Choroid plexus epithelial cell (primary cell): ENCODE measurements around the gene XPO6.

ENCODE experiments used
- DNase-seq: peaks from one replicate; pipeline ENCODE4 v3.0.0-alpha.2; 2010; ENCODE audit warnings: low read depth
- H3K4me3 ChIP-seq: 2 replicates; pipeline ENCODE4 v1.5.1; 2011; ENCODE audit warnings: low read depth, mild to moderate bottlenecking, control low read depth, low read length, moderate library complexity
- TF ChIP-seq, protein P1 (sequence below): conservative IDR thresholded peaks from 2 replicates; pipeline ENCODE4 v1.5.1; 2011; ENCODE audit warnings: low read depth, mild to moderate bottlenecking, control low read depth, inconsistent platforms, low read length, moderate library complexity

The XPO6 gene

DNA sequence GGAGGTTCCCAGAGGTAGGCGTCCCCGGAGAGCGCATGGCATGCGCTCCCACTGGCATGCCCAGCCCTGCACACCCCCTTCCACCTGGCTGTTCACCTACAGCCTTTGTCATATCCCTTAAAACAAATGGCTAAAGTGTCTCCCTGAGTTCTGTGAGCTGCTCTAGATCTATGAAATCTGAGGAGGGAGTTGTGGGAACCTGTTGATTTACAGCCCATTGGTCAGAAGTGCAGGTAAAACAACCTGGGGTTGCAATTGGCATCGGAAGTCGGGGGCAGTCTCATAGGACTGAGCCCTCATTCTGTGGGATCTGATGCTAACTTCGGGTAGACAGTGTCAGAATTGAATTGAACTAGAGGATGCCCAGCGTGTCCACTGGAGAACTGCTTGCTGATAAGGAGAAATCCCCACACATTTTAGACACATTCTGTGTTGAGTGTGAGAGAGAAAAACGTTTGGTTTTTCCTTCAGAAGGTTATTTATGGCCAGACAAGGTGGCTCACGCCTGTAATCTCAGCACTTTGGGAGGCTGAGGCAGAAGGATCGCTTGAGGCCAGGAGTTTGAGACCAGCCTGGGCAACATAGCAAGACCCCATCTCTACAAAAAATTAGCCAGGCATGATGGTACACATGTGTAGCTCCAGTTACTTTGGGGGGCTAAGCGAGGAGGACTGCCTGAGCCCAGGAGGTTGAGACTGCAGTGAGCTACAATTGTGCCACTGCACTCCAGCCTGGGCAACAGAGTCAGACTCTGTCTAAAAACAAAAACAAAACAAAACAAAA lies 126.2 kb downstream of the XPO6 start:
- DNase-seq, result no peak
- no peak overlapping the region for H3K4me3 ChIP-seq
- TF ChIP-seq, protein P1, sequence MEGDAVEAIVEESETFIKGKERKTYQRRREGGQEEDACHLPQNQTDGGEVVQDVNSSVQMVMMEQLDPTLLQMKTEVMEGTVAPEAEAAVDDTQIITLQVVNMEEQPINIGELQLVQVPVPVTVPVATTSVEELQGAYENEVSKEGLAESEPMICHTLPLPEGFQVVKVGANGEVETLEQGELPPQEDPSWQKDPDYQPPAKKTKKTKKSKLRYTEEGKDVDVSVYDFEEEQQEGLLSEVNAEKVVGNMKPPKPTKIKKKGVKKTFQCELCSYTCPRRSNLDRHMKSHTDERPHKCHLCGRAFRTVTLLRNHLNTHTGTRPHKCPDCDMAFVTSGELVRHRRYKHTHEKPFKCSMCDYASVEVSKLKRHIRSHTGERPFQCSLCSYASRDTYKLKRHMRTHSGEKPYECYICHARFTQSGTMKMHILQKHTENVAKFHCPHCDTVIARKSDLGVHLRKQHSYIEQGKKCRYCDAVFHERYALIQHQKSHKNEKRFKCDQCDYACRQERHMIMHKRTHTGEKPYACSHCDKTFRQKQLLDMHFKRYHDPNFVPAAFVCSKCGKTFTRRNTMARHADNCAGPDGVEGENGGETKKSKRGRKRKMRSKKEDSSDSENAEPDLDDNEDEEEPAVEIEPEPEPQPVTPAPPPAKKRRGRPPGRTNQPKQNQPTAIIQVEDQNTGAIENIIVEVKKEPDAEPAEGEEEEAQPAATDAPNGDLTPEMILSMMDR, result no peak

DNA sequence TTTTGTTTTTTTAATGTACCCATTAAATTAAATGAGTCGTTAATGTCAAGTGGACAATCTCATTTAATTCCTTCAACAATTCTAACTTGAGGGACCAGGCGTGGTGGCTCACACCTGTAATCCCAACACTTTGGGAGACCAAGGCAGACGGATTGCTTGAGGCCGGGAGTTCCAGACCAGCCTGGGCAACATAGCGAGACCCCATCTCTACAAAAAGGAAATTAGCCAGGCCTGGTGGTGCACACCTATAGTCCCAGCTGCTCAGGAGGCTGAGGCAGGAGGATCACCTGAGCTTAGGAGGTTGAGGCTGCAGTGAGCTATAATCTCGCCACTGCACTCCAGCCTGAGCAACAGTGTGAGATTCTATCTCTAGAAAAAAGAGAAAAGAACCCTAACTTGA lies 127.6 kb downstream of the XPO6 start:
- TF ChIP-seq, protein P1, result no peak
- DNase-seq, result no peak
- no peak overlapping the region for H3K4me3 ChIP-seq

DNA sequence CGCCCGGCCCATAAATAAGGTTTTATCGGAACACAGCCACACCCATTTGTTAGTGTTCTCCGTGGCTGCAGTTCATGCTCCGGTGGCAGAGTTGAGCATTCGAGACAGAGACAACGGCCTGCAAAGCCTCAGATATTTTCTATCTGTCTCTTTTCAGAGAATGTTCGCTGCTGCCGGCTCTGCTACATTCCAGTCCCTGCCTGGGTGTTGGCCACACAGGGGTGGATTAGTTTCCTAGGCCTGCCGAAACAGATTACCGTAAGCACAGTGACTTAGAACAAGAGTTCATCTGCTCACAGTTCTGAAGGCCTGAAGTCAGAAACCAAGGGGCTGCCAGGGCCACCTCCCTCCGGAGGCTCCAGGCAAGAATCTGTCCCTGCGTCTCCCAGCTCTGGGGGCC lies 129.1 kb downstream of the XPO6 start:
- DNase-seq, result no peak
- no peak overlapping the region for H3K4me3 ChIP-seq
- TF ChIP-seq, protein P1, result no peak

DNA sequence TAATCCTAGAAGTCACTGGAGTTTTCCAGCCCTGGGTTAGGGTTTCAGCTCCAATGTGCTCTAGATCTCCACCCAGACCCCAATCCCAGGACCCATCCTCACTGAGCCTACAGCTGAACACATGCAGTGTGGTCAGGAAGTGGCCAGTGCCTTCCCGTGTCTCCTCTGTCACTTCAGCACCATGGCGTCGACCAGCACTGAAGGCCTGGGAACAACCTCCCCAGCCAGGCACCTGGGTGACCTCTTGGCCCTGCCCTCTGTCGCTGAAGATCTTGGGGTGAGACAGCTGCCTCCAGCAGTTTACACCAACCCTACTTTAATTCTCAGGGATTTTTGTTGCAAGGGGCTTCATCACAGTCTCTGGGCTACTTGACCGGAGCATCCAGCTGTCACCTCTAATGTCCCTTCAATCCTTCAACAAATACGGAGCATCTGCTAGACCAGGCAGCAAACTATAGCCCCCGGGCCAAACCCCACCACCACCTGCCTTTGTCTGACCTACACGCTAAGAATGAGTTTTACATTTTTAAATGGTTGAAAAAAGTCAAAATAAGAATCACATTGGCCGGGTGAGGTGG lies 130.3 kb downstream of the XPO6 start:
- no peak overlapping the region for H3K4me3 ChIP-seq
- TF ChIP-seq, protein P1, result no peak

DNA sequence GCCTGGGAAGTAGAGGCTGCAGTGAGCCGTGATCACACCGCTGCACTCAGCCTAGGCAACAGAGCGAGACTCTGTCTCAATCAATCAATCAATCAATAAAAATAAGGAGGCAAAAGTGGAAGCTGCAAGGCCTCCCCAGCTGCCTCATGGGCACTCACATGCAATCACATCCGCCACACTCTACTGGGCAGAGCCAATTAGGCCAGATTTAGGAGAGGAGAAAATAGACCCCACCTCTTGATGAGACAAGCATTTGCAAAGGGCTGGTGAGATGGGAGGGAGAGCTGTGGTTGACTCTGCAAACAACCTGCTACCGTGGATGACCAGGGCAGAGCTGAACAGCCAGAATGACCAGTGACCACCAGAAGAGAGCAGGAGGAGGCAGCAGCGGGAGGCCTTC lies 133.5 kb downstream of the XPO6 start:
- no peak for DNase-seq
- TF ChIP-seq, protein P1, result no peak
- H3K4me3 ChIP-seq, result no peak overlapping the region

More for the DNA sequence above, 130.3 kb downstream of the XPO6 start:
- no peak for DNase-seq

DNA sequence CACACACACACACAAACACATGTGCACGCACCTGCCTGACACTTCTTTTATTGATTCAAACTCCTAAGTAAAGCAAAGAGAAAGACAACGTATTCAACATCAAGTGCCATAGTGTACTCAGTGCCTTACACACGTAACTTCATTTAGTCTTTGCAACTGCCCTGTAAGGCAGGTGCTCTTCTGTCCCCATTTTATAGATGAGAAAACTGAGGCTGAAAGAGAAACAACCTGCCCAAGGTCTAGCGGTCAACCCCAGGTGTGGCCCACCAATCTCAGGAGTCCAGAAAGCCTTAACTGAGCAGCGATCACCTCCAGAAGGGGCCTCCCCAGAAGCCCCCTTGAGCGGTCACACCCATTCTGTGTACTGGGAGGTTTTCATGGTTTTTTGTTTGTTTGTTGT lies 137.9 kb downstream of the XPO6 start:
- no peak for DNase-seq
- TF ChIP-seq, protein P1, result no peak
- no peak overlapping the region for H3K4me3 ChIP-seq

DNA sequence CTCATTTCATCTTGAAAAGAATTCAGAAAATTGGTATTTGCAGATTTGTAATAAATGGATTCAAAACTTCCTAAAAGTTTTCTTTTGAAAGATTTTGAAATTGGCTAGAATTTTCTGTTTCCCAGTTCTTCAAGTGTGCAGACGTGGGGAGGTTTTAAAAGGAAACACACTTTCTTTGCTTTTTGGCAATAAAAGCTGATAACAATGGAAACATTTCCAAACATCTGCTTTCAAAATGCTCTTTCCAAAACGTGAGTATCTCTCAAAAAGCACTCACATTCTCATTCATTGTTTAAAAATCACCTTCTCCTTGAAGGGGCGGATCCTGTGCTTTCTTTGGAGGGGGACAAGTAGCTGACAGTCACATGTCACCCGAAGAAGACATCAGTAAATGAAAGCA lies 139.7 kb downstream of the XPO6 start:
- DNase-seq, result no peak
- TF ChIP-seq, protein P1, result no peak
- no peak overlapping the region for H3K4me3 ChIP-seq
